Mucosa of descending colon (tissue), 3 donors: ENCODE data around the gene GRIN1. TPM values are rescaled to one million over a fixed set of nuclear protein-coding genes. Genes with fewer than 3 reads are reported as not detected.

Source experiments
- ATAC-seq: fragments of 200-7000 bp; cut with Tn5 transposase; one replicate; pipeline ENCODE4 v1.9.1; 2020; ENCODE audit warnings: mild to moderate bottlenecking, moderate library complexity
- DNase-seq, 3 donors: peaks; one replicate each; pipeline ENCODE4 v3.0.0-alpha.2; 2020
- H3K36me3 ChIP-seq: fragments of 200-600 bp; one replicate; pipeline ENCODE4 v1.8.0; 2021; ENCODE audit warnings: low read depth, mild to moderate bottlenecking
- H3K4me1 ChIP-seq: fragments of 200-600 bp; one replicate; pipeline ENCODE4 v1.8.0; 2021; ENCODE audit warnings: low read depth, mild to moderate bottlenecking
- H3K4me3 ChIP-seq: fragments of 200-600 bp; one replicate; pipeline ENCODE4 v1.8.0; 2021; ENCODE audit warnings: mild to moderate bottlenecking
- H3K9me3 ChIP-seq: fragments of 200-600 bp; one replicate; pipeline ENCODE4 v1.8.0; 2021; ENCODE audit warnings: mild to moderate bottlenecking
- CTCF ChIP-seq: fragments of 200-600 bp; IDR thresholded peaks from one replicate; pipeline ENCODE4 v1.8.0; 2022; ENCODE audit warnings: antibody characterized with exemption, mild to moderate bottlenecking
- intact Hi-C, 2 donors: fragments of 100-400 bp; cut with DNase I in 1 of 2; cut with micrococcal nuclease in 1 of 2; formaldehyde crosslinking; loops; one replicate each; pipeline versions ENCODE4 v1.11.0 to v1.11.1; 2022; cut with DNase I, micrococcal nuclease
- total RNA-seq, 3 donors: library from RNA; stranded (reverse); fragmentation: NEBNext Ultra II Directional in 2 of 3; extraction: Animal tissue kit (Norgen Biotek cat#: 25700) in 2 of 3; gene quantifications; one replicate each; pipeline versions ENCODE4 v1.2.1 to v1.2.4, GENCODE V29; 2021 to 2023
- donor health status: DM: no; HTN: no; CAD: no; lungs with moderate emphysema.
- donor health status: DM: no; HTN: no; CAD: no.
- donor health status: DM: no; HTN: yes; CAD: no.

Gene GRIN1
- total RNA-seq, 3 donors from 2014 or later: 0.36 to 2.6 TPM; not detected in 1

- Histone ChIP-seq H3K36me3 (no peaks in the 10 kb centered on the region), H3K4me3 (no peak overlapping the region), H3K4me1 (no peaks in the 10 kb centered on the region), H3K9me3 (no peaks in the 10 kb centered on the region)
- TF ChIP-seq CTCF: no peak
- intact Hi-C loops: no loop called here
- ATAC-seq (no peak), DNase-seq (no peak)
Observed at GRCh38 chr9:137147793-137148160, 8.8 kb downstream of the GRIN1 start.

GRCh38 chr9:137148242-137148641, 9.3 kb downstream of the GRIN1 start:
- no peaks in the 10 kb centered on the region for H3K36me3 ChIP-seq
- no peak for TF ChIP-seq CTCF
- intact Hi-C loops: no loop called here
- no peak overlapping the region for H3K4me3 ChIP-seq
- DNase-seq: peak in 1 of 3 donors; percentile 19
- H3K9me3 ChIP-seq: no peaks in the 10 kb centered on the region
- no peaks in the 10 kb centered on the region for H3K4me1 ChIP-seq
- no peak for ATAC-seq

- DNase-seq (no peak), ATAC-seq (no peak)
- TF ChIP-seq CTCF: no peak
- intact Hi-C loops: no loop called here
- H3K4me1 ChIP-seq: no peaks in the 10 kb centered on the region
- H3K36me3 ChIP-seq: no peaks in the 10 kb centered on the region
- H3K9me3 ChIP-seq: no peaks in the 10 kb centered on the region
- no peak overlapping the region for H3K4me3 ChIP-seq
Observed at GRCh38 chr9:137148661-137149060, 9.7 kb downstream of the GRIN1 start.

- peak in 1 of 3 donors; percentile 24 for DNase-seq
- no peak for ATAC-seq
- Histone ChIP-seq H3K36me3 (no peaks in the 10 kb centered on the region), H3K9me3 (no peaks in the 10 kb centered on the region), H3K4me1 (no peaks in the 10 kb centered on the region), H3K4me3 (no peak overlapping the region)
- no peak for TF ChIP-seq CTCF
- intact Hi-C loops: no loop called here
Observed at GRCh38 chr9:137149363-137149762, 10.4 kb downstream of the GRIN1 start.

GRCh38 chr9:137149942-137150616, 11.1 kb downstream of the GRIN1 start:
- intact Hi-C loops: no loop called here
- Histone ChIP-seq H3K36me3 (no peaks in the 10 kb centered on the region), H3K9me3 (no peaks in the 10 kb centered on the region), H3K4me1 (no peaks in the 10 kb centered on the region), H3K4me3 (no peak overlapping the region)
- DNase-seq (no peak), ATAC-seq (peak; percentile 52)
- no peak for TF ChIP-seq CTCF
